ENCODE measurements around the gene RPS28. TPM values are rescaled to one million over a fixed set of nuclear protein-coding genes. Genes with fewer than 3 reads are reported as not detected.

RPS28 gene
- total RNA-seq, 4 donors from 2014 or later = 337 to 849 (median 372) TPM

- TF ChIP-seq CTCF (IDR thresholded peaks at IDR 0.05; ENCODE audit: low read depth) = no peak
Measured at GRCh38 chr19:8371011-8371804, 49.9 kb downstream of the RPS28 start.

Other genes with a start within 250 kb of the RPS28 start
- gene FBN3, start 171.9 kb upstream of the RPS28 start, total RNA-seq = not detected
- gene CERS4, start 112.1 kb upstream of the RPS28 start, total RNA-seq = 10 to 100 TPM; 10.4 to 34.3 (median 30.8) TPM
- gene CD320, start 13.1 kb upstream of the RPS28 start, total RNA-seq = 10 to 100 TPM; 23.6 to 72.9 (median 37.6) TPM
- gene NDUFA7, start 121 bp upstream of the RPS28 start, total RNA-seq = 10 to 100 TPM; 15.8 to 51.8 (median 23.7) TPM
- 10 to 100 TPM in 2 of 4 donors, 1 to 10 TPM in 2; 3.6 to 65.7 (median 9.7) TPM for gene KANK3, start 21.8 kb downstream of the RPS28 start, total RNA-seq
- gene ANGPTL4, start 42.7 kb downstream of the RPS28 start, total RNA-seq = 100 to 1,000 TPM; 150 to 237 (median 190) TPM
- gene RAB11B, start 68.9 kb downstream of the RPS28 start, total RNA-seq = 10 to 100 TPM; 29.4 to 95.3 (median 40.7) TPM
- gene MARCHF2, start 91.8 kb downstream of the RPS28 start, total RNA-seq = 100 to 1,000 TPM; 107 to 314 (median 189) TPM
- gene HNRNPM, start 123.5 kb downstream of the RPS28 start, total RNA-seq = 100 to 1,000 TPM in 1 of 4 donors, 10 to 100 TPM in 3; 58.5 to 105 (median 78.0) TPM
- gene PRAM1, start 181.1 kb downstream of the RPS28 start, total RNA-seq = 1 to 10 TPM in 1 of 4 donors, under 1 TPM in 3; 0.33 to 4.4 (median 0.52) TPM
- 10 to 100 TPM in 1 of 4 donors, 1 to 10 TPM in 3; 4.8 to 15.6 (median 7.1) TPM for gene ZNF414, start 192.7 kb downstream of the RPS28 start, total RNA-seq